ENCODE data around the gene MGA.

DNA sequence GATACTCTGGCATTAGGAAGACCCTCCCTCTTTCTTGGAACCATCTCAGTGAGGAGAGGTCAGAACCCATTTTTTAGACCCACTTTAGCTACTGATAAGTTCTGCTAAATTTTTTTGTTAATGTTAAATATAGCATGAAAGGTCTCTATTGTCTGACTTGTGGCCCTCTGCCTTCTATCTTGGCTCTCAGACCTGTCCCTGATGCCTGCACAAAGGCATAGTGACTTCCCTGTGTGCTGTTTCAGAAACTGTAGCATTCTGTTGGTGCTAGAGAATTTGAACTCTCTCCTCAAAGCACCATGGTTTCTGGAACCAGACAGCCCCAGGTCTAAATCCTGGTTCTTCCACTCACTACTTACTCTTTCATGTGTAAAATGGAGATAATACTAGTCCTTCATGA is 129.5 kb downstream of the MGA start:
- TF ChIP-seq, protein P1, sequence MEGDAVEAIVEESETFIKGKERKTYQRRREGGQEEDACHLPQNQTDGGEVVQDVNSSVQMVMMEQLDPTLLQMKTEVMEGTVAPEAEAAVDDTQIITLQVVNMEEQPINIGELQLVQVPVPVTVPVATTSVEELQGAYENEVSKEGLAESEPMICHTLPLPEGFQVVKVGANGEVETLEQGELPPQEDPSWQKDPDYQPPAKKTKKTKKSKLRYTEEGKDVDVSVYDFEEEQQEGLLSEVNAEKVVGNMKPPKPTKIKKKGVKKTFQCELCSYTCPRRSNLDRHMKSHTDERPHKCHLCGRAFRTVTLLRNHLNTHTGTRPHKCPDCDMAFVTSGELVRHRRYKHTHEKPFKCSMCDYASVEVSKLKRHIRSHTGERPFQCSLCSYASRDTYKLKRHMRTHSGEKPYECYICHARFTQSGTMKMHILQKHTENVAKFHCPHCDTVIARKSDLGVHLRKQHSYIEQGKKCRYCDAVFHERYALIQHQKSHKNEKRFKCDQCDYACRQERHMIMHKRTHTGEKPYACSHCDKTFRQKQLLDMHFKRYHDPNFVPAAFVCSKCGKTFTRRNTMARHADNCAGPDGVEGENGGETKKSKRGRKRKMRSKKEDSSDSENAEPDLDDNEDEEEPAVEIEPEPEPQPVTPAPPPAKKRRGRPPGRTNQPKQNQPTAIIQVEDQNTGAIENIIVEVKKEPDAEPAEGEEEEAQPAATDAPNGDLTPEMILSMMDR (IDR thresholded peaks at IDR 0.05; ENCODE audit: insufficient read depth, low read depth, low read length) = no peak
- no peak for TF ChIP-seq EZH2 (IDR thresholded peaks at IDR 0.05; ENCODE audit: insufficient read depth, low read length)

All from astrocyte (in vitro differentiated cells and primary cell).